T-helper 2 cell treated with Interferon-gamma antibody and Interleukin-4, amounts not matched to agents 100 ng/mL and 5 ng/mL, for 36 hours (primary cell): Measurements from ENCODE around the gene B2M. TPM values are rescaled to one million over a fixed set of nuclear protein-coding genes. Genes with fewer than 3 reads are reported as not detected.
"Not testable (repeated sequence)": the region's sequence is repeated elsewhere in the genome, so short reads cannot be mapped to it uniquely, and the experiment has no call there.

Source experiments
- intact Hi-C: fragments of 100-400 bp; cut with micrococcal nuclease; formaldehyde crosslinking; loops from one replicate; pipeline ENCODE4 v1.15.1; 2023
- total RNA-seq: library from RNA; stranded (reverse); gene quantifications from 2 replicates; pipeline ENCODE4 v1.2.3, GENCODE V29; 2022

B2M gene
- total RNA-seq, 1 donor from 2014 or later: 6,268 TPM

DNA sequence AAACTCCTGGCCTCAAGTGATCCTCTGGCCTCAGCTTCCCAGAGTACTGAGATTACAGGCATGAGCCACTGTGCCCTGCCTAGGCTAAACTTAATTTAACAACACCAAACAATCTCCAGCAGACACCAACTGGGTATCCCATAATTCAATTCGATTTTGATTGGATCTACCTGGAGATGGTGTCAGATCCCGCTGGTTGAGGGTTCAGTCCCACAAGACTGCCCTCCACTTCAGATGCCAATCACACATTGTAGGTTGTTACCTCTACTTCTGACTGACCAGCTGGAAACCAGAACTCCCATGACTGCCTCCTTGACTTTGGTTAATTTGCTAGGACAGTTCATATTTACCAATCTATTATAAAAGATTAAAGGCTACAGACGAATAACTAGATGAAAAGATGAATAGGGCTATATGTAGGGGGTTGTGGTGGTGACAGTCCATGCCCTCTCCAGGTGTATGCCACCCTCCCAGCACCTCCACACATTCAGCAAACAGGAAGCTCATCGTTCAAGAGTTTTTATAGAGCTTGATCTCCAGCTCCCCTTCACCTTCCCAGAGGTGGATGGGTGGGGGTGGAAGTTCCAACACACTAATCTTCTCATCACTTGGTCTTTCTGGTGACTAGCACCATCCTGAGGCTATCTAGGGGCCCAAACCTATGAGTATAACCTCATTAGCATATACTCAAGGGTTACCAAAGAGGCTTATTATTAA is 9.3 kb downstream of the B2M start:
- intact Hi-C loops: loop anchor here (10.0 kb wide), 3 partner anchors 296 to 896 kb away; partner anchors contain the start of genes CTDSPL2, MFAP1 and WDR76

DNA sequence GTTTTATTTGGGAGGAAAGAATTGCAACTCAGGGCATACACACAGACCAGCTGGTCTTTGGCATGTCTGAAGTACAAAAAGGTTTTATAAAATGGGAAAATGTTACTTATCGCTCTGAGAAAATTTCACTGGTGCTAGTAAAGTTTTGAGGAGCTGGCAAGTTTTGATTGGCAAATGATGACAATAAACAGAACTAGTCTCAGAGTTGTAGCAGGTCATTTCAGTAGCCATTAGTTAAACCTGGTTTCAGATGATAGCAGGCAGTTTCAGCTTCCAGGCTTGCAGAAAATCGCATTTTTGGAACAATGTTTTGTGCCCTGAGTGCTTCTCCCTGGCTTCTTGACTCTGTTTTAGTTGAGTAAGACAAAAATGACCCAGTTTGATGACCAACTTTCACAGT is 10.7 kb downstream of the B2M start:
- intact Hi-C loops: loop anchor here (10.0 kb wide), 3 partner anchors 297 to 897 kb away; partner anchors contain the start of genes CTDSPL2, MFAP1 and WDR76

DNA sequence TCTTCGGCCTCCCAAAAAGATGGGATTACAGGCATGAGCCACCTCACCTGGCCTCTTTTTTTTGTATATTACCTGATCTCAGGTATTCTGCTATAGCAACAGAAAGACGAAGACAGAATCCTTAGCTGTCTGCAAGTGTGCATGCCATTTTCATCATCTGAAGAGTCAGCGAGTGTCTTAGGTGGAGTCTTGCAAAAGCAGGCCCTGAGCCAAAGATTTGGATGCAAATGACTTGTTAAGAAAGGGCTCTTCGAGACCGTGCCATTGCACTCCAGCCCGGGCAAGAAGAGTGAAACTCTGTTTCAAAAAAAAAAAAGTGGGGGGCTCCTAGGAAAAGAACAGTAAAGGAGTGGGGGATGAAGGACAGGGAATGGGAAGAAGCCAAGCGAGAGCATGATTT is 14.8 kb downstream of the B2M start:
- intact Hi-C loops: loop anchor here (1.0 to 10.0 kb wide), 5 partner anchors 15 to 901 kb away; partner anchors contain the start of genes B2M, CTDSPL2, EIF3J and MFAP1

DNA sequence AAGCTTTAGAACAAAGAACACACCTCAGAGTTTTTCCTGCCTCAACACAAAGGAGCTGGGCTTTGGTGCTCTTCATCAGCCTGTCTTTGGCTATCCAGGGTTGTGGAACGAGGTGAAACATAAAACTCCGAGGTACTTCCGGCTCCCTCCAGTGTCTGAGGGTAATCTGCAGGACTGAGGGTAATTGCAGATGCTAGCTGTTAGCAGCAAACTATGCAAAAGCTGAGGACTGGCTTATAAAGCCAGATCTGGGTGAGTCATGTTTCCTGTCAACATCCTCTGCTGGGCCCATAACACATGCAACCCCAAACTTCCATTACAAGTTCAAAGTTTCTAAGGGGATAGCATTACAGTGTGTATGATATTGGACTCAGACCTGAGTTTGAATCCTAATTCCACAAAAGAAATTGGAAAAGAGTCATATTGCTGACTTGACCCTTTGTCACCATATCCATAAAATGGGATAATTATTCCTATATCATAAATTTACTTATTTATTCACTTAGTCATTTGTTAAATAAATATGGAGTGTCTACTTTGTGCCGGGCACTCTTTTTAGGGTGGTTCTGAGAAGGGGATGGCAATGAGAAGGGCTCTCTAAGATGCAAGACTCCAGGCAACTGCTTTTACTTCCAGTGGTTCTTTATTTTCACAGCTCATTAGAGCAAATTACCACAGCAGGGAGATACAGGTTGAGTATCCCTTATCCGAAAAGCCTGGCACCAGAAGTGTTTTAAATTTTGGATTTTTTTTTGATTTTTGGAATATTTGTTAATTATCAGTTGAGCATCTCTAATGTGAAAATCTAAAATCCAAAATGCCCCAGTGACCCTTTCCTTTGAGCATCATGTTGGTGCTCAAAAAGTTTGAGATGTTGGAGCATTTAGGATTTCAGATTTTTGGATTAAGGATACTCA is 15.5 kb downstream of the B2M start:
- intact Hi-C loops: loop anchor here (1.0 to 10.0 kb wide), 5 partner anchors 16 to 902 kb away; partner anchors contain the start of genes B2M, CTDSPL2, EIF3J and MFAP1

DNA sequence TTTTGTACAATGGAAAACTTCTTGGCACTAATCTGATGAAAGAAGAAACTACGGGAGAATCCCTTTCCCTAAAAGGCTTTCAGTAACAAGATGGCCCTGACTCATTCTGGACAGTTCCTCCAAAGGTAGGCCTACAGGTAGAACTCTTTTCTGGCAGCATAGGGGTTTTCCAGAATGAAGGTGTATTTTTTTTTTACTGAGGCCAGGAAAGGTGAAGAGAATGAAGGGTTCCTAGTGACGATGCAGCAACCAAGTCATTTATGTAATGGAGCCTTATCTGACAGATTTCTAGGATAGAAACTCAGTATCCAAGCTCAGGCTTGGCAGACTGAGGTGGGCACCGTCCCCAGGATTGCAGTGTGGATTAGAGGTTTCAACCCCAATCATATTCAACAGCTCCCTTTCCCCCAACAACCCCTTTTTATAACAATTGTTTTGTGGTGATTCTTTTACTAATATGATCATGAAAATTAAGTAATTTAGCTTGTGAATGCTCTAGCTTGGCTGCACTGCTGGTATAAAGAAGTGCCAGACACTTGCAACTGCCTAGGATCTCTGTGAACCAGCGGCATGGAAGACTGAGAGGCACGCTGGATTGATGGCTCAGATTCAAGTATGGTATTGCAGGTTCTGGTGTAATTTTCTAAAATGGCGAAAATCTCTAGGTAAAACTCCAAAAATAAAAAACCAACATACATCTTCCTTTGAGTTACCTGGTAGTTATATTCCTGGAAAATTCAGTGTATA is 16.3 kb downstream of the B2M start:
- intact Hi-C loops: loop anchor here (1.0 to 10.0 kb wide), 6 partner anchors 8 to 903 kb away; partner anchors contain the start of genes CTDSPL2, EIF3J, MFAP1 and SPG11

DNA sequence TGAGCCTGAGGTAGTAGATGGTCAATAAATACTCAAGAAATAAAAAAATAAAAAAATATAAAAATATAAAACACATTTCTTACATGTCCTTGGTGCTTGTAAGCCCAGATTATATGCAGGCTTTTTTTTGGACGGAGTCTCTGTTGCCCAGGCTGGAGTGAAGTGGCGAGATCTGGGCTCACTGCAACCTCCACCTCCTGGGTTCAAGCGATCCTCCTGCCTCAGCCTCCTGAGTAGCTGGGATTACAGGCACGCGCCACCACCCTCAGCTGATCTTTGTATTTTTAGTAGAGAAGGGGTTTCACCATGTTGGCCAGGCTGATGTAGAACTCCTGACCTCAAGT is 16.9 kb downstream of the B2M start:
- intact Hi-C loops: loop anchor here (1.0 to 10.0 kb wide), 6 partner anchors 9 to 903 kb away; partner anchors contain the start of genes CTDSPL2, EIF3J, MFAP1 and SPG11

DNA sequence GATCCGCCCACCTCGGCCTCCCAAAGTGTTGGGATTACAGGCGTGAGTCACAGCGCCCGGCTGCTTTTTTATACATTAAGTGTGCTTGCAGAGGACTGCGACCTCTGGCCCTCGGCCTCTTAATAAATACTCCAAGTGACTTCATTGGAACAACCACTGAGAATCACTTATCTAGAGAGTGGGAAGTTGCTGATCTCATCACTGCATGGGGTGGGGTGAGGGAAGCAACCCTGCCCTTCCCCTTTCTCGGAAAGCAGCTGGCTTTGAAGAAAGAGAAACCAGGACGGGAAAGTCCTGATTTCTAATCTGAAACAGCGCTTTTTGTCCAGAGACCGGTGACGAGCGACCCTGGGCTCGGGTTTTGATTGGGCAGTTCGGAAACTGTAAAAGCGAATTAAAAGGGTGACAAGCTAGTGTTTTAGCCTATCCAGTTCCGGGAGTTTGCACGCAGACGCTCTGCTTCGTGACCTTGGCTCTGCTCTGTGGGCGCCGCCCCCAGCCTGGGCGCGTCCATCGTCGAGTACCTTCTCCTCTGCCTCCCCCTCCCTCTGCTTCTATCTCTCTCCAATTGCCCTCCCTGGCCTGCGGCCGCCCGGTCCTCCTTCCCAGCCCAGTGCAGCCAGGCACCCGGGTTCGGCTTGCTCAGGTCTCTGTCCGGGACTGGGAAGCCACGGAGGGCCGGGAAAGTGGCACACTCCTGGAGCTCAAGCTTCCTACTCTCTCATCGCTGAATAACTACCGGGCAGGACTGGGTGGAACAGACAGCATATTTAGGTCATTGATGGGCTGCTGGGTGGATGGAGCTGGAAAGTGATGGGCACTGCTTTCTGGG is 17.5 kb downstream of the B2M start:
- intact Hi-C loops: loop anchor here (1.0 to 10.0 kb wide), 6 partner anchors 9 to 904 kb away; partner anchors contain the start of genes CTDSPL2, EIF3J, MFAP1 and SPG11

DNA sequence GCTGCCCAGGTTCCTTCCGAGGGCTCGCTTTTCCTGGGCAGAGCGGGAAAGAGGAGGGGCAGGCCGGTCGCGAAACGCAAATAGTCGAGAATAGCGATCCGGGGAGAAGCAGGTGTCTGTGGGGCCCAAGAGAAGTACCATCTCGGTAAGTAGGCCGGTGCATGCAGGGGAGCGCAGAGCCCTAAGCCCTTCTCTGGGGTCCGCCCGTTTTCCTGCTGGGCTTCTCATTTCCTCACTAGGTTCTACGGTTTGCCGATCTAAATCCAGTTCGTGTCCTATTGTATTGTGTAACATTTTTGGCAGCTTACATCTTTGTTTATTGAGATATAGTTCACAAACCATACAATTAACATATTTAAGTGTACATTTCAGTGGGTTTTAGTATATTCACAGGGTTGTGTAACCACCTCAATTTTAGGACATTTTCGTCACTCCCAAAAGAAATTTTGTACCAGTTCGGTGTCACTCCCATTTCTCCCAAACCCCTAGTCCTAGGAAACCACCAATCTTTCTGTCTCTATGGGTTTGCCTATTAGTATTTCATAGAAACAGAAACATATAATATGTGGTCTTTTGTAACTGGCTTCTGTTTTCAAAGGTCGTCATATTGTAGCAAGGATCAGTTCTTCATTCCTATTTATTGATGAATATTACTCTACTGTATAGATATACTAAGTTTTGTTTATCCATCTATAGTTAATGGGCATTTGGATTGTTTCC is 18.3 kb downstream of the B2M start:
- intact Hi-C loops: loop anchor here (5.0 to 10.0 kb wide), 4 partner anchors 192 to 905 kb away; partner anchors contain the start of genes CTDSPL2, EIF3J, MFAP1 and WDR76

DNA sequence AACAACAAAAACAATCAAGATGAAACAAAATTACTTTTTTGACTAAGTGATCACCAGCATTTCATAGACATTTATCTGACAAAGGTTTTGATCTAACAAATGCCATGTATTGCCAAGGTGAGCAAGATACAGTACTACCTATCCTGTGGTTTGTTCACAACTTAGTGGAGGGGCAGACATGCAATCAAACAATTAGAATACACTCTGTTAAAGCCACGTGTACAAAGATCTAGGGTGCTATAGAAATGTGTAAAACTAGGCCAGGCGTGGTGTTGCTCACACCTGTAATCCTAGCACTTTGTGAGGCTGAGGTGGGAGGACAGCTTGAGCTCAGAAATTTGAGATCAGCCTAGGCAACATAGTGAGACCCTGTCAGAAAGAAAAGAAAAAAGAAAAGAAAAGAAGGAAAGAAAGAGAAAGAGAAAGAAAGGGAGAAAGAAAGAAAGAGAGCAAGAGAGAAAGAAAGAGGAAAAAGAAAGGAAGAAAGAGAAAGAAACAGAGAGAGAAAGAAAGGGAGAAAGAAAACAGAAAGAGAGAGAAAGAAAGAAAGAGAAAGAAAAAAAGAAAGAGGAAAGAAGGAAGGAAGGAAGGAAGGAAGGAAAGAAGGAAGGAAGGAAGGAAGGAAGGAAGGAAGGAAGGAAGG is 23.6 kb downstream of the B2M start:
- intact Hi-C loops: loop anchor here (5.0 kb wide), 1 partner anchor 138 kb away; no protein-coding TSS in a partner anchor

DNA sequence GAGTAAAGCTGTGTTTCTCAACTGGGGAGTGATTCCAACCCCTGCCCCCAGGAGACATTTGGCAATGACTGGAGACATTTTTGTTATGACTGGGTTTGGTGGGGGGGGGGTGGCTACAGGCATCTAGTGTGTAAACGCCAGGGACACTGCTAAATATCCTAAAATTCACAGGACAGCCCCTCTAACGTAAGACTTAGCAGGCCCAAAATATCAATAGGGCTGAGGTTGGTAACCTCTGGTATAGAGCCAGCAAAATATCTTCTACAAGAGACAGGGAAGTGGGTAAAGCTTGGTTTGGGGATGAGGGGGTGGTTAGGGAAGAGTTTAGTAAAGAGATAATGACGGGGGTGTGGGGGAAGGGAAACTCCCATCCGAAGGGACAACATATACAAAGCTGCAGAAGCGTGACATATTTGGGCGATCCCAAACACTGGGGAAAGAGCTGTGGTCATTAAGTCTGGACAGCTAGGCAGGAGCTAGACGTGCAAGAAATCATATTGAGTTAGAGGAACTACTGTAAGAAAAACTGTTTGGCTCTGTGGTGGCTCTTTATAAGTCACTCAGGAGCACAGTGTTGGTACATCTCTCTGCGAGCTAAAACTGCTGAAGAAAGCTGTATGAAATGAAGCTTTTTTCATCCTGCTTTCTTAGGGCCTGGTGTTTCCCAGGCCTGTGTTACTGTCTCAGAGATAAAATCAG is 24.3 kb downstream of the B2M start:
- intact Hi-C loops: loop anchor here (2.0 to 5.0 kb wide), 2 partner anchors 17 to 138 kb away; no protein-coding TSS in a partner anchor

DNA sequence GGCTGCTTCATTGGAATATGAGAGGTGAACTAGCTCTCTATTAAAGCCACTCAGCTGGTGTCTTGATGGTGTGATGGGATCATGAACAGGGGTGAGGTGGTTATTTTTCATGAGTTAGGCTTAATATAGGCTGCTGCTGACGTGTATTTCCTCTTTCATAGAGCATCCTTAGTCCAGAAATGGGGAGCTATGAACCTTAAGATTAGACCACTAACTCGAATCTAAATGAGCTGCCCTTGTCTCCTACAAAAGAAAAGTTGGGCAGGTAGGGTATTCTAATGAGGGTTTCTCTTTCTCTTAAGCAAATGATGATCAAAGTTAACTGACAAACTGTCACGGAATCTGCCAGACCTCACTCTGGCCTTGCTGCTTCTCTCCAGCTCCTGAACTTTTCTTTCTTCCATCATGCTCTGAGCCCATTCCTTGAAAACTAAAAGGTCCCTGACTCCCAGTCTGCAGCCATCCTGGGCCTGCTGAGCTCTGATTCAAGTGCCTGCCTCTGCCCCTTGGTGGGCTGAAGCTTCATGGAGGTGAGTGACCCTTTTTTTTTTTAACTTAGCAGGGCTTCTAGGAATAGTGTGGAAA is 25.0 kb downstream of the B2M start, which contains the start of gene TRIM69:
TSS of gene TRIM69 (plus strand) at position 348 of the 585 bp plus-strand sequence. CDS start at position 525, 177 bp downstream.
- intact Hi-C loops: loop anchor here (2.0 to 5.0 kb wide), 2 partner anchors 17 to 139 kb away; no protein-coding TSS in a partner anchor

DNA sequence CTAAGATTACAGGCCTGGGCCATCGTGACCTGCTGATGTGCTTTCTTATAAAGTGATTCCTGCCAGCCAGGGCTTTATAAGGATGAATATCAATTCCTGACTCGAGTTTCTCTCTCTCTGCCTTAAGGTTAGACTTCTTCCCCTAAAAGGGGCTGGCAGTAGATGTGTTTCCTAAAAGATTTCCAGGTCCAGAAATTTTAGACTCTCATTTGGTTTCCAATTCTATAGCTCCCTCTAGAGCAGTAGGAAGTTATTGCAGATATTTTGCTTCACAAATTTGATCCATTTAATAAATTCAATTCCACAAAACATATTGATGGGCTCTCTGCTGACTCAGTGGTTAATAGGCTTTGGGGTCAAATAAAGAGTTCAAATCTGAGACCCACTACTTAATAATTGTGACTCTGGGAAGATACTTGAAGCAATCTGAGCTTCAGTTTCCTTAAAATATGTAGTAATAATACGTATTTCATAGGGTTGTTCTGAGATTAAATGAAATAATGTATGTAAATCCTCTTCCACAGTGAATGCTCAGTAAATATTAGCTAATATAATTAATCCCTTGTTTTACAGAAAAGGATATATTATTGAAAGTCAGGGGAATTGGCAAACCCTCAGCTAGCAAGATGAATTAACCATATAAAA is 27.1 kb downstream of the B2M start:
- intact Hi-C loops: loop anchor here (1.0 to 5.0 kb wide), 4 partner anchors 24 to 160 kb away; partner anchors contain the start of gene SPG11

DNA sequence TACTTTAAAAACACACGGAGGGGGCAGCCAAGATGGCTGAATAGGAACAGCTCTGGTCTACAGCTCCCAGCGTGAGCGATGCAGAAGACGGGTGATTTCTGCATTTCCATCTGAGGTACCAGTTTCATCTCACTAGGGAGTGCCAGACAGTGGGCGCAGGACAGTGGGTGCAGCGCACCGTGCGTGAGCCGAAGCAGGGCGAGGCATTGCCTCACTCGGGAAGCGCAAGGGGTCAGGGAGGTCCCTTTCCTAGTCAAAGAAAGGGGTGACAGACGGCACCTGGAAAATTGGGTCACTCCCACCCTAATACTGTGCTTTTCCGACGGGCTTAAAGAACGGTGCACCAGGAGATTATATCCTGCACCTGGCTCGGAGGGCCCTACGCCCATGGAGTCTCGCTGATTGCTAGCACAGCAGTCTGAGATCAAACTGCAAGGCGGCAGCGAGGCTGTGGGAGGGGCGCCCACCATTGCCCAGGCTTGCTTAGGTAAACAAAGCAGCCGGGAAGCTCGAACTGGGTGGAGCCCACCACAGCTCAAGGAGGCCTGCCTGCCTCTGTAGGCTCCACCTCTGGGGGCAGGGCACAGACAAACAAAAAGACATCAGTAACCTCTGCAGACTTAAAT is 28.0 kb downstream of the B2M start:
- intact Hi-C loops: loop anchor here (5.0 kb wide), 1 partner anchor 142 kb away; no protein-coding TSS in a partner anchor

DNA sequence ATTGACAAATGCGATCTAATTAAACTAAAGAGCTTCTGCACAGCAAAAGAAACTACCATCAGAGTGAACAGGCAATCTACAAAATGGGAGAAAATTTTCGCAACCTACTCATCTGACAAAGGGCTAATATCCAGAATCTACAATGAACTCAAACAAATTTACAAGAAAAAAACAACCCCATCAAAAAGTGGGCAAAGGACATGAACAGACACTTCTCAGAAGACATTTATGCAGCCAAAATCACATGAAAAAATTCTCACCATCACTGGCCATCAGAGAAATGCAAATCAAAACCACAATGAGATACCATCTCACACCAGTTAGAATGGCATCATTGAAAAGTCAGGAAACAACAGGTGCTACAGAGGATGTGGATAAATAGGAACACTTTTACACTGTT is 32.1 kb downstream of the B2M start:
- intact Hi-C loops: not testable (repeated sequence)

DNA sequence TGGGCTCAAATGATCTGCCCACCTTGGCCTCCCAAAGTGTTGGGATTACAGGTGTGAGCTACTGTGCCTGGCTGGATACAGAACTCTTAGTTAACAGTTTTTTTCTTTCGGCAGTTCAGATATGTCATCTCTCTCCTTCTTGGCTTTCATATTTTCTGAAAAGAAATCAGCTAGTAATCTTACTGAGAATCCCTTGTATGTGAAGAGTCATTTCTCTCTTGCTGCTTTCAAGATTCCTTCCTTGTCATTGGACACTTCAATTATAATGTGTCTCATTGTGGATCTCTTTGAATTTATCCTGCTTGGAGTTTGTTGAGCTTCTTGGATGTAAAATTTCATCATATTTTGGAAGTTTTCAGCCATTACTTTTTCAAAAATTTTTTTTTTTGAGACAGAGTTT is 42.0 kb downstream of the B2M start:
- intact Hi-C loops: no loop called here

DNA sequence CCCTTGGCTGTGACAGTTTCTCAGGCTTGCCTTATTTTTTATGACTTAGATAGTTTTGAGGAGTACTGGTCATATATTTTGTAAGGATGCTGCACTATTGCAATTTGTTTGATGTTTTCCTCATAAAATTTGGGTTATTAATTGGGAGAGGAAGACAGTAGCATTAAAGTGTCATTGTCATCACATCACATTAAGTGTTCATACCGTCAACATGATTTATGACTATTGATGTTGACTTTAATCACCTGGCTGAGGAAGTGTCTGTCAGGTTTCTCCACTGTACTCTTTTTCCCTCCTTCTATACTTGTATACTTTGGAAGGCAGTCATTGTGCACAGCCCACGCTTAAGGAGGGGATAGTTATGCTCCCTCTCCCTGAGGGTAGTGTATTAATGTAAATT is 51.9 kb downstream of the B2M start:
- intact Hi-C loops: no loop called here
